ENCODE results near the gene KCNMA1.

DNA sequence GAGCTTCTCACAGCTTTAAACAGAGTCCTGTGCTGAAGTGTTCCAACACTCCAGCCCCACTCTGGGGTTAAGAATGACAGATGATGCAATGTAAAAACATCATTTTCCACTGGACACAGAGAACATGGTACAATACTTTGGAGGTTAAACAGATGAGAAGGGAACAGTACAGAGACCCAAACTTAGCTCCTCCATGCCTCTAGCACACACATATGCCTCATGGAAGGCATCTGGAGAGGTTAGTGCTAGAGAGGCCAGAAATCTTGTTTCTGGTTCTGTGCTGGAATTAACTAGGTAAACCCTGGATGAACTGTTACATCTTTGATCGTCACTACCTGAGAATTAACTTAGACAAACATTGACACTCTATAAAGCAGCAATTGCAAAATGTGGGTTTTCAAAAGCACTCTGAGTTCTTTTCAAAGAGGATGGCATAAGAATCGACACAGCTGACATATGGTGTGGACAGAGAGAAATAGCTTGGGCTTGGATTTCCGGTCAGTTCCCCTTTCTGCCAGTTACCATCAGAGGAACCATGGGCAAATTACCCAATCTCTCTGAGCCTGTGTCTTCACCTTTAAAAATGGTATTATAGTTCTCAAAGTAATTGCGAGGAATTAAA, 81.9 kb downstream of the KCNMA1 start:
- TF ChIP-seq, protein P1, sequence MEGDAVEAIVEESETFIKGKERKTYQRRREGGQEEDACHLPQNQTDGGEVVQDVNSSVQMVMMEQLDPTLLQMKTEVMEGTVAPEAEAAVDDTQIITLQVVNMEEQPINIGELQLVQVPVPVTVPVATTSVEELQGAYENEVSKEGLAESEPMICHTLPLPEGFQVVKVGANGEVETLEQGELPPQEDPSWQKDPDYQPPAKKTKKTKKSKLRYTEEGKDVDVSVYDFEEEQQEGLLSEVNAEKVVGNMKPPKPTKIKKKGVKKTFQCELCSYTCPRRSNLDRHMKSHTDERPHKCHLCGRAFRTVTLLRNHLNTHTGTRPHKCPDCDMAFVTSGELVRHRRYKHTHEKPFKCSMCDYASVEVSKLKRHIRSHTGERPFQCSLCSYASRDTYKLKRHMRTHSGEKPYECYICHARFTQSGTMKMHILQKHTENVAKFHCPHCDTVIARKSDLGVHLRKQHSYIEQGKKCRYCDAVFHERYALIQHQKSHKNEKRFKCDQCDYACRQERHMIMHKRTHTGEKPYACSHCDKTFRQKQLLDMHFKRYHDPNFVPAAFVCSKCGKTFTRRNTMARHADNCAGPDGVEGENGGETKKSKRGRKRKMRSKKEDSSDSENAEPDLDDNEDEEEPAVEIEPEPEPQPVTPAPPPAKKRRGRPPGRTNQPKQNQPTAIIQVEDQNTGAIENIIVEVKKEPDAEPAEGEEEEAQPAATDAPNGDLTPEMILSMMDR (IDR thresholded peaks at IDR 0.05): no peak
- no peak for TF ChIP-seq POLR2A (IDR thresholded peaks at IDR 0.05)
